Measurements from ENCODE around the gene SPEM3.

DNA sequence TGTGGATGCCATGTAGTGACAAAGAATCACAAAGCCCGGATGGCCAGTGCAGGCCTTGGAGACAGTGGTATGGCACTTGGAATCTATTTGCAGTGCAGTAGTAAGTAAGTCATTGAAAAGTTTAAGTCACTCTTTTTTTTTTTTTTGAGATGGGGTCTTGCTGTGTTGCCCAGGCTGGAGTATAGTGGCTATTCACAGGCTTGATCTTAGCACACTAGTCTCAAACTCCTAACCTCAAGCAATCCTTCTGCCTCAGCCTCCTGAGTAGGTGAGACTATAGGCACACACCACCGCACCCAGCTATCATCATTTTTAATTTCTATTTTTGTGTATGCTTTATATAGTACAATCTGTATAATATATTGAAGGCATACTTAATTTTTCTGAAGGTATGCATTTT lies 30.0 kb upstream of the SPEM3 start:
- TF ChIP-seq CTCF (IDR thresholded peaks at IDR 0.05) = no peak
- no peak for TF ChIP-seq POLR2A (IDR thresholded peaks at IDR 0.05)
